OCI-LY1 (cell line): ENCODE data around the gene KRTAP5-1.

Experiments
- EZH2 ChIP-seq: fragments of 200-600 bp; sonication (generic), shearing (Covaris generic); IDR thresholded peaks from 2 replicates; pipeline ENCODE4 v1.8.0; 2017; ENCODE audit warnings: borderline replicate concordance, mixed run types, mild to moderate bottlenecking, antibody characterized with exemption, low read length, moderate library complexity, mixed read lengths
- TF ChIP-seq, protein P1 (sequence below): fragments of 200-600 bp; sonication (generic), shearing (Covaris generic); IDR thresholded peaks from 2 replicates; pipeline ENCODE4 v1.5.1; 2017; ENCODE audit warnings: mild to moderate bottlenecking, antibody characterized with exemption, low read length, moderate library complexity, mixed read lengths

DNA sequence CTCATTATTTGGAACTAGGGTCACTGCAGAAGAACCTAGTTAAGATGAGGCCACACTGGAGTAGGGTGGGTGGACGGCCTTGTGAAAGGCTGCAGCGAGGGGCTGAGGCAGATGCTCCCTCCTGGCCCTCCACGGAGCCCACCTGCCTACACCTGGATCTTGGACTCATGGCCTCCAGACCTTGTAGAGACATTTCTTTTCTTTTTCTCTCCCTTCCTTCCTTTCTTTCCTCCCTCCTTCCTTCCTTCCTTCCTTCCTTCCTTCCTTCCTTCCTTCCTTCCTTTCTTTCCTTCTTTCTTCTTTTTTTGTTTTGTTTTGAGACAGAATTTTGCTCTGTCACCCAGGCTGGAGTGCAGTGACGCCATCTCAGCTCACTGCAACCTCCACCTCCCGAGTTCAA is 39.7 kb downstream of the KRTAP5-1 start:
- no peak for TF ChIP-seq EZH2
- TF ChIP-seq, protein P1, sequence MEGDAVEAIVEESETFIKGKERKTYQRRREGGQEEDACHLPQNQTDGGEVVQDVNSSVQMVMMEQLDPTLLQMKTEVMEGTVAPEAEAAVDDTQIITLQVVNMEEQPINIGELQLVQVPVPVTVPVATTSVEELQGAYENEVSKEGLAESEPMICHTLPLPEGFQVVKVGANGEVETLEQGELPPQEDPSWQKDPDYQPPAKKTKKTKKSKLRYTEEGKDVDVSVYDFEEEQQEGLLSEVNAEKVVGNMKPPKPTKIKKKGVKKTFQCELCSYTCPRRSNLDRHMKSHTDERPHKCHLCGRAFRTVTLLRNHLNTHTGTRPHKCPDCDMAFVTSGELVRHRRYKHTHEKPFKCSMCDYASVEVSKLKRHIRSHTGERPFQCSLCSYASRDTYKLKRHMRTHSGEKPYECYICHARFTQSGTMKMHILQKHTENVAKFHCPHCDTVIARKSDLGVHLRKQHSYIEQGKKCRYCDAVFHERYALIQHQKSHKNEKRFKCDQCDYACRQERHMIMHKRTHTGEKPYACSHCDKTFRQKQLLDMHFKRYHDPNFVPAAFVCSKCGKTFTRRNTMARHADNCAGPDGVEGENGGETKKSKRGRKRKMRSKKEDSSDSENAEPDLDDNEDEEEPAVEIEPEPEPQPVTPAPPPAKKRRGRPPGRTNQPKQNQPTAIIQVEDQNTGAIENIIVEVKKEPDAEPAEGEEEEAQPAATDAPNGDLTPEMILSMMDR = no peak
